Measurements from ENCODE around the gene TCF4.

- TF ChIP-seq CTCF (IDR thresholded peaks at IDR 0.05; ENCODE audit: insufficient read depth, low read length) (no peak), REST (IDR thresholded peaks at IDR 0.05; ENCODE audit: insufficient replicate concordance, low read depth) (no peak), POLR2AphosphoS5 (IDR thresholded peaks at IDR 0.05; ENCODE audit: low read depth) (no peak), GABPA (IDR thresholded peaks at IDR 0.05; ENCODE audit: low read depth) (no peak)
These were observed 322.8 kb downstream of the TCF4 start for GRCh38 chr18:55265130-55265675.

All from HL-60 (cell line).